Nephron progenitor cell (in vitro differentiated cells): ENCODE data around the gene CDS2.
A peak's percentile ranks its signal among the peaks of the same experiment; 100 is the strongest.

Experiments
- DNase-seq: peaks from one replicate; pipeline ENCODE4 v3.0.0; 2021
- H3K27ac Mint-ChIP-seq: 2 replicates; pipeline ENCODE4 v1.8.0; 2021; ENCODE audit warnings: mild to moderate bottlenecking, moderate library complexity, mixed read lengths
- H3K27me3 Mint-ChIP-seq: 2 replicates; pipeline ENCODE4 v1.8.0; 2021; ENCODE audit warnings: mild to moderate bottlenecking, low read depth, mixed read lengths; ENCODE audit not compliant: poor library complexity
- H3K36me3 Mint-ChIP-seq: 2 replicates; pipeline ENCODE4 v1.8.0; 2021; ENCODE audit warnings: low read depth, mixed read lengths
- H3K4me1 Mint-ChIP-seq: 2 replicates; pipeline ENCODE4 v1.8.0; 2021; ENCODE audit warnings: mixed read lengths
- H3K4me3 Mint-ChIP-seq: 2 replicates; pipeline ENCODE4 v1.8.0; 2021; ENCODE audit warnings: mild to moderate bottlenecking, moderate library complexity, mixed read lengths
- H3K9me3 Mint-ChIP-seq: 2 replicates; pipeline ENCODE4 v1.8.0; 2021; ENCODE audit warnings: mild to moderate bottlenecking, moderate library complexity, mixed read lengths
- CTCF ChIP-seq: fragments of 200-600 bp; sonication (generic); IDR thresholded peaks from 2 replicates; pipeline ENCODE4 v1.5.0; 2021; ENCODE audit warnings: antibody characterized with exemption

Gene CDS2

GRCh38 chr20:5126512-5127203, at the start of gene CDS2:
TSS of gene CDS2 (plus strand) at chr20:5127008. CDS start at chr20:5127093, 85 bp downstream.
- Mint-ChIP-seq H3K4me1 (peaks cover 37% of the 10 kb centered on the region), H3K4me3 (peak within 1 kb of the TSS; percentile 97), H3K36me3 (peaks cover 5% of the 10 kb centered on the region), H3K27me3 (peaks cover 3% of the 10 kb centered on the region), H3K9me3 (no peaks in the 10 kb centered on the region), H3K27ac (peak within 1 kb of the TSS; percentile 98)
- DNase-seq = peak; percentile 100
- no peak for TF ChIP-seq CTCF

- Mint-ChIP-seq H3K27ac (no peak overlapping the region), H3K27me3 (no peaks in the 10 kb centered on the region), H3K4me3 (no peak overlapping the region), H3K4me1 (peaks cover 10% of the 10 kb centered on the region), H3K9me3 (no peaks in the 10 kb centered on the region), H3K36me3 (no peaks in the 10 kb centered on the region)
- DNase-seq = no peak
- TF ChIP-seq CTCF = no peak
These were observed 48.9 kb upstream of the CDS2 start for GRCh38 chr20:5077761-5078387.

- no peak for TF ChIP-seq CTCF
- Mint-ChIP-seq H3K4me1 (peaks cover 10% of the 10 kb centered on the region), H3K9me3 (no peaks in the 10 kb centered on the region), H3K4me3 (no peak overlapping the region), H3K27me3 (no peaks in the 10 kb centered on the region), H3K27ac (peak overlapping the region; percentile 18), H3K36me3 (no peaks in the 10 kb centered on the region)
- DNase-seq = no peak
These were observed 48.3 kb upstream of the CDS2 start for GRCh38 chr20:5078399-5078958.

GRCh38 chr20:5080384-5080877, 46.4 kb upstream of the CDS2 start:
- H3K27ac Mint-ChIP-seq = no peak overlapping the region
- TF ChIP-seq CTCF = no peak
- no peak for DNase-seq
- H3K9me3 Mint-ChIP-seq = no peaks in the 10 kb centered on the region
- H3K4me1 Mint-ChIP-seq = no peaks in the 10 kb centered on the region
- no peaks in the 10 kb centered on the region for H3K27me3 Mint-ChIP-seq
- no peak overlapping the region for H3K4me3 Mint-ChIP-seq
- H3K36me3 Mint-ChIP-seq = no peaks in the 10 kb centered on the region

- Mint-ChIP-seq H3K4me1 (no peaks in the 10 kb centered on the region), H3K36me3 (peaks cover 6% of the 10 kb centered on the region), H3K9me3 (no peaks in the 10 kb centered on the region), H3K4me3 (no peak overlapping the region), H3K27me3 (no peaks in the 10 kb centered on the region), H3K27ac (peak overlapping the region; percentile 52)
- no peak for TF ChIP-seq CTCF
- no peak for DNase-seq
These were observed 41.4 kb upstream of the CDS2 start for GRCh38 chr20:5085380-5085779.
